NCI-H1092 treated with DMSO at 0.1 percent for 48 hours (cell line): ENCODE results near the gene B4GALNT2.
"Not testable (repeated sequence)": the region's sequence is repeated elsewhere in the genome, so short reads cannot be mapped to it uniquely, and the experiment has no call there.

Experiments
- DNase-seq: peaks from one replicate; lab custom pipeline; 2025; lab: John Stamatoyannopoulos, UW

The B4GALNT2 gene, protein sequence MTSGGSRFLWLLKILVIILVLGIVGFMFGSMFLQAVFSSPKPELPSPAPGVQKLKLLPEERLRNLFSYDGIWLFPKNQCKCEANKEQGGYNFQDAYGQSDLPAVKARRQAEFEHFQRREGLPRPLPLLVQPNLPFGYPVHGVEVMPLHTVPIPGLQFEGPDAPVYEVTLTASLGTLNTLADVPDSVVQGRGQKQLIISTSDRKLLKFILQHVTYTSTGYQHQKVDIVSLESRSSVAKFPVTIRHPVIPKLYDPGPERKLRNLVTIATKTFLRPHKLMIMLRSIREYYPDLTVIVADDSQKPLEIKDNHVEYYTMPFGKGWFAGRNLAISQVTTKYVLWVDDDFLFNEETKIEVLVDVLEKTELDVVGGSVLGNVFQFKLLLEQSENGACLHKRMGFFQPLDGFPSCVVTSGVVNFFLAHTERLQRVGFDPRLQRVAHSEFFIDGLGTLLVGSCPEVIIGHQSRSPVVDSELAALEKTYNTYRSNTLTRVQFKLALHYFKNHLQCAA

DNA sequence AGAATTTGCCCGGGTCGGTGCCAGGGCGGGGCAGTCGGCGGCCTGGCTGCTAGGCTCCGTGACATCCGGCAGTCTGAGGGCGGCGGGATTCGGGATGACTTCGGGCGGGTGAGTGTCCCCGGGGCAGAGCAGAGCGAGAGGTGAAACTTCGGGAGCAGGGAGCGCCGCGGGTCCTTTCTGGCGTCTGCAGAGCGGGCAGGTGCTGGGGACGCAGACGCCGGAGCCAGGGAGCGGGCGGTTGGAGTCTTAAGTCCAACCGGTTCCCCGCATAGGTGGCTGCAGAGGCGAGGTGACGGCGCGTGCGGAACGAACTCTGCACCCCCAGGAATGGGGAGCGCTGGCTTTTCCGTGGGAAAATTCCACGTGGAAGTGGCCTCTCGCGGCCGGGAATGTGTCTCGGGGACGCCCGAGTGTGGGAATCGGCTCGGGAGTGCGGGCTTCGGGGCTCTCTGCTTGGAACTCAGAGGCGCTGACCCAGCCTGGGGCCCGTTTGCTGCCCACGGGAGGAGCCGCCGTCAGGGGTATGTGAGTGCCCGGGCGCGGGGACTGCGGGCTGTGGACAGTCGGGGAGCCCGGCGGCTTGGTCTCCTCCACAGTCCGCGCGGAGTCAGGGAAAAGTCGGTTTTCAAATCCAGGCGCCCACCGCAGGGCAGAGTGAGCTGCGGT lies at the start of gene B4GALNT2:
TSS of gene B4GALNT2 (plus strand) at position 71 of the 666 bp plus-strand sequence. CDS start at position 95, 24 bp downstream.
- DNase-seq, result no peak

DNA sequence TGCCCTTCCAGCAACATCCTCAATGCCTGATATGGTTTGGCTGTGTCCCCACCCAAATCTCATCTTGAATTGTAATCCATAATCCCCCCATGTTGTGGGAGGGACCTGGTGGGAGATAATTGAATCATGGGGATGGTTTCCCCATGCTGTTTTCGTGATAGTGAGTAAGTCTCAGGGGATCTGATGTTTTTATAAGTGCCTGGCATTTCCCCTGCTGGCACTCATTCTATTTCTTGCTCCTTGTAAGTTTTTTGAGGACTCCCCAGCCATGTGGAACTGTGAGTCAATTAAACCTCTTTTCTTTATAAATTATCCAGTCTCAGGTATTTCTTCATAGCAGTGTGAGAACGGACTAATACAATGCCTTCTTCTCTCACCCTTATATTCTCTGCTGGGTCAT lies 47.5 kb upstream of the B4GALNT2 start:
- not testable (repeated sequence) for DNase-seq

DNA sequence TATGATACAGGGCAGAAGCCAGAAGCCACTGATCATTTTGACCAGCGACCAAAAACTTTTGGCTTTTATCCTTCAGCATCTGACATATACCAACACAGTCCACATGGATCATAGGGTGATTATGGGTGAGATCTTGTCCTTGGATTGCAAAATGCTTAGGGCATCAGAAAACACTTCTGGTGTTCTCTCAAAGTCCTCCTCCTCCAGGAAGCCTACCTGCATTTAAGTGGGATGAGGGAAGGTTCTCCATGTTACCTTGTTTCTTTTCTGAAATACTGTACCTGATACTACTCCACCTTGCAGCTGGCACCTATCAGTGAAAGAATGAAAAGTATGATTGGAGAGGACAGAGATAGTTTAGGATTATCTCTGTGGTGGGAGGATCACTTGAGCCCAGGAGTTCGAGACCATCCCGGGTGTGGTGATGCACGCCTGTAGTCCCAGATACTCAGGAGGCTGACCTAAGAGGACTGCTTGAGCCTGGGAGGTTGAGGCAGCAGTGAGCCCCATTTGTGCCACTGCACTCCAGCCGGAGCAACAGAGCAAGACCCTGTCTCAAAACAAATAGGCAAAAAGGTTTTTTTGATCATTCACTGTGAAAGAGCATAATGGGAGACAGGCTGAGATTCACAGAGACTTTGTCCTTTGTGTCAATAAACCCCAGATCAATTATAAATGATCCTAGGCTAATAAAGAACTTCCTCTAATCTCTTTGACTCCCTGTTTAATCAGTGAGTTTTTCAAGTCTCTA lies 46.8 kb upstream of the B4GALNT2 start:
- no peak for DNase-seq

DNA sequence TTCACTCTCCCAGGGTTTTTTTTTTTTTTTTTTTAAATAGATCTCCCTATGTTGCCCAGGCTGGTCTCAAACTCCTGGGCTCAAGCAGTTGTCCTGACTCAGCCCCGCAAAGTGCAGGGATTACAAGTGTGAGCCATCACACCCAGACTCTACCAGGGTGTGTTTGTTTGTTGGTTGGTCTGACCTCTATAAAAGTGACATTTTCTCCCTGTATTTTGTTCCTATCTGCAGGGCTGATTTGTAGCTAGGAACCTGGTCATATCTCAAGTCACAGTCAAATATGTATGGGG lies 46.3 kb upstream of the B4GALNT2 start:
- DNase-seq, result no peak

DNA sequence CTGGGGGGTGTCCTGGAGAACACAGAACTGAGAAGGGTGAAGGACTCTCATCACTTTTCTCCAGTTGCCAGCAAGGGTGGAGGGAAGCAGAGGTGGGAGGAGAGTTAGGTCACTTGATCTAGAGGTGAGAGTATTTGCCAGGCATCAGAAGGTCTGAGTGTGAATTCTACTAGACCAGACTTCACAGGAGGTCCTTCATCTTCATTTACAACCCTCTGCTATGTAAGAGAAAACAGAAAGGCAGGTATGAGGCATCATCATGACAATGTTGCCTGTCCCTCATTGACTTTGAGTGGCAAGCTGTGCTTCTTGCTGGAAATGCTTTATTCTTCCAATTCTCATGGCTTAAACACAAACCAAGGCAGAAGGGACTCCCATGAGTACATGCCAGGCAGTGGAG lies 45.9 kb upstream of the B4GALNT2 start:
- no peak for DNase-seq

DNA sequence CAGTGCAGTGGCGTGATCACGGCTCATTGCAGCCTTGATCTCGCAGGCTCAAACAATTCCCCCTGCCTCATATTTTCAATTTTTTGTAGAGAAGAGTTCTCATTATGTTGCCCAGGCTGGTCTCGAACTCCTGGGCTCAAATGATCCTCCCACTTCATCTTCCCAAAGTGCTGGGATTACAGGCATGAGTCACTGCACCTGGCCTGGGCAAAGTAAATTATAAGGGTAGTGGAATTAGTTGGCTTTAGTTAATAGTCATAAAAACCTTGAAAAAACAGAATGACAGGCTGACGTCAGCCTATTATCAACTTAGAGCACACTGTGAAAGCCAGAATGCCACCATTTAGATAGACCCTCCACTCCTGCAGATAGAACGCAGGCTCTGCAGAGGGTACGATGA lies 43.5 kb upstream of the B4GALNT2 start:
- DNase-seq, result no peak

DNA sequence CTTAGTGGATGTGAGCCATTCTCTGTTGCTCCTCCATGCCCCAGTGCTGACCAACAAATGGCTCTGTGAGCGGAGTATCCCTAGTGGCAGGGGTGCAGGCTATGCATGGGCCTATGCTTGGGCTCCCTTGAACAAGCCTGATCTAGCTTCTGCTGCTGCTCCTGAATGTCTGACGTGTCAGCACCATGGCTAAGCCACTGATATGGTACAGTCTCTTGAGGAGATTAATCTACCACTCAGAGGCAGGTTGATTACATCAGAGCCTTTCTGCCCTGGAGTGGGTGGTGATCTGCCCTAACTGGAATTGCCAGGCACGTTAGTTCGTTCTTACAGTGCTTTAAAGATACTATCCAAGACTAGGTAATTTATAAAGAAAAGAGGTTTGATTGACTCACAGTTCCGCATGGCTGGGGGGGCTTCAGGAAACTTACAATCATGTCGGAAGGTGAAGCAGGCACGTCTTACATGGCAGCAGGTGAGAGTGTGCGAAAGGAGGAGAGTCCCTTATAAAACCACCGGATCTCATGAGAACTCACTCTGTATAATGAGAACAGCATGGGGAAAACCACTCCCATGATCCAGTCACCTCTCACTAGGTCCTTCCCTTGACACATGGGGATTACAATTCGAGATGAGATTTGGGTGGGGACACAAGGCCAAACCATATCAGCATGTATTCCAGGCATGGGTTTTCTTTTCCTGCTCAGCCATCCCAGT lies 41.5 kb upstream of the B4GALNT2 start:
- DNase-seq, result no peak

DNA sequence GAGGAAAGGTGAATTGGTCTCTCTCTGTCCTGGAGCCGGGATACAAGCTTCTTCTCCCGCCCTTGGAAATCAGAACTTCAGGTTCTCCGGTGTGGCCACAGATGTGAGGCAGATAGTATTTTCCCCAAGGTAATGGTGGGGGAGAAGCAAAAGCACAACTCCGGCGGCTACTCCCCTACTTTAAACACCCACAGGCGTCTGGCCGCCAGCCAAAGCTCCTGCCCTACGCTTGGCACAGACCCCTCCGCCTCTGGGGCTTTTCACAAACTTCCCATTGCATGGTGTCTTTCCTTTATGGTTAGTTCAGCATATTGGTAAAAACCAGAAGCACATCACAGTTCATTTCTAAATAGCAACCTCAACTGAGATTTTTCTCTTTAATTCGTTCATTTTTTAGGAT lies 39.4 kb upstream of the B4GALNT2 start:
- DNase-seq, result no peak

DNA sequence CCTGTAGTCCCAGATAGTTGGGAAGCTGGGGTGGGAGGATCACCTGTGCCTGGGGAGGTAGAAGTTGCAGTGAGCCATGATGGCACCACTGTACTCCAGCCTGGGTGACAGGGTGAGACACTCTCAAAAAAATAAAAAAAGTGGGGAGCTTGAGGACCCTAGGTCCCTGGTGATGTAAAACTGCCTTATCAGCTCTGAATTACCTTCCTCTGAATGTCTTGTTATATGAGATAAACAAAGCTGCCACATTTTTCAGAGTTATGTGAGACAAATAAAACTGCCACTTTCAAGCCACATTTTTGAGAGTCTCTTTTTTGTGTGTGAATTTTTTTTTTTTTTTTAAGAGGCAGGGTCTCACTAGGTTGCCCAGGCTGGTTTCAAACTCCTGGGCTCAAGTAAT lies 32.0 kb upstream of the B4GALNT2 start:
- no peak for DNase-seq

DNA sequence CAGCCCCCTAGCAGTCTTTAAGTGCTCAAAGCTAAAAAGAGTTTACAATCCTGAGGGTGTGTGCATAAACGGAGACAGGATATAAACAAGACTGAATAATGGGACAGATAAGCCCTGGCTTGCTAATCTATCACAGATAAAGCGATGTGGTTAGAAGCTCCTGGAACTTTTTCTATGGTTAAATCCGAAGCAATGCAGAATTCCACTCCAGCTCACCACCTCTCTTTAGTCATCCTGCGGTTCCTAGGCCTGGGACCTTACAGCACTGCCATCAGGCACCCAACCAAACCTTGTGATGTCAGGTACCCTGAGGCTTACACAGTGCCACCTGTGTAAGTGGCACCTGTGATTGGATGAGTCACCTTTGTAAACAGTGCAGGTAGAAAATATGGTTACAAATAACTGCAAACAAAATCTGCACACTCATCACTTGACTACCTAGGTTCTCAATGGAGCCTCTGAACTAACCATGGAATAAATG lies 31.5 kb upstream of the B4GALNT2 start:
- no peak for DNase-seq

DNA sequence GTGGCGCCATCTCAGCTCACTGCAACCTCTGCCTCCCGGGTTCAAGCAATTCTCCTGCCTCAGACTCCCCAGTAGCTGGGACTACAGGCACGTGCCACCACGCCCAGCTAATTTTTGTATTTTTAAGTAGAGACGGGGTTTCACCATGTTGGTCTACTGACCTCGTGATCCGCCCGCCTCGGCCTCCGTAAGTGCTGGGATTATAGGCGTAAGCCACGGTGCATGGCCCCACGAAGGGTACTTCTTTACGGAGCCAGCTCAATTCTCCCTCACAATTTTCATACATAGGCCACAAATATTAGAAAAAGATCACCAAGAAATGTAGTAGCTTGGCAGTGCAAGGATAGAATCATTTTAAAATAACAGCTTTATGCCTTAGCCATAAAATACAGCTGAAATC lies 29.2 kb upstream of the B4GALNT2 start:
- DNase-seq, result not testable (repeated sequence)

DNA sequence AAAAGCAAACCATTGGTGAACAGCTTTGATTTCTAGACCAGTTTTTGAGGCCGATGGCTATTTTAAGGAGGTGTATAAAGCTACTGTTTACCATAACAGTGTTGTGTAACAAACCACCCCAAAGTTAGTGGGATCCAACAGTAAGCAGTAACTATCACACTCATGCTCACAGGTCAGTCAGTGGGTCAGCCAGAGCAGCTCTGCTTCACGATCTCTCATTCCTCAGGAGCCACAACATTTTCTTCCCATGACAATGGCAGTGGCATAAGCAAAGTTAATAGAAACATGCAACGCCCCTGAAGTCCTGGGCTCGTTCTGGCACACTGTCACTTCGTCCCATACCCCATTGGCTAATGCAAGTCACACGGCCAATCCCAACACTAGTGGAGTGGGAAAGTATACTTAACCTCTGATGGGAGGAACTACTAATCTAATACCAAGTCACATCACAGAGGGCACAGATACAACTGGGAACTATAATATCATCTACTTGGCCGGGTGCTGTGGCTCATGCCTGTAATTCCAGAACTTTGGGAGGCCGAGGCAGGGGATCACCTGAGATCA lies 28.0 kb upstream of the B4GALNT2 start:
- DNase-seq, result no peak

DNA sequence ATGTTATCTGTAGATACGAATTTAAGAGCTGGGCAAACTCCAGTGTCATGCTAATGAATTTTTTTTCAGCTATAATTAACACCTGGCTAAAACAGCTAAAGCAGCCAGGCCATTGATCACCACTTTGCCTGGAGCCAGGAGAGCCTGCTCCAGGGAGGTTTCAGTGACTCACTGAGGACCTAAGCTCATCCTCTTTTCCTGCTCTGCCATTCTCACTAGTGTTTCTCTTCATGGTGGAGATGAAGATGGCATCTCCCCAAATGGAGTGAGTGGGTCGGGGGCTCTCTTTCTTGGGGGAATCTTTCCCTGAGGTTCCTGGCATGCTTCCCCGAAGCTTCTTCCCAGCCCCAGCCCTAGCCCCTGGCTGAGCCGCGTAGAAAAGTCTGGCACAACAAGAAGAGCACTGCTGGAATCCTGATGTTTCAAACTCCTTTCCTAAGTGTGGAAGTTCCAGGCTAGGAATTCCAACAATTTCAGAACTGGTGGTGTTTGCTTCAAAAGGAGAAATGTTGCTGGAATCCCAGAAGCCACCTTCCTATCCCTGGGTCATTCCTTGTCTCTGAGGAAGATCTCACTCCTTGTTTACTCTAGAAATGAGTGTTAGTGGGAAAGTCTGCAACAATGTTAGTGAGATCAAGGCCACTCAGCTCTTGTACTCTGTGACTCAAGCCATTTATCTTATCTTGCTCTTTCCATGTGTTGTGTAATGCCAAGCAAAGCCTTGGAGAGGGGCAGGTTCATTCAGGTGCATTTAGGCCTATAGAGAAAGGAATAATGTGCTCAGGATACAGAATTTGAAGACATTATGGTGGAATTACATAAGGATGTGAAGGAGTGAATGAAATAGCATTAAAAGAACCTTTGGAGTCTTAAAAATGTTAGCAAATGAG lies 26.0 kb upstream of the B4GALNT2 start:
- DNase-seq, result no peak

DNA sequence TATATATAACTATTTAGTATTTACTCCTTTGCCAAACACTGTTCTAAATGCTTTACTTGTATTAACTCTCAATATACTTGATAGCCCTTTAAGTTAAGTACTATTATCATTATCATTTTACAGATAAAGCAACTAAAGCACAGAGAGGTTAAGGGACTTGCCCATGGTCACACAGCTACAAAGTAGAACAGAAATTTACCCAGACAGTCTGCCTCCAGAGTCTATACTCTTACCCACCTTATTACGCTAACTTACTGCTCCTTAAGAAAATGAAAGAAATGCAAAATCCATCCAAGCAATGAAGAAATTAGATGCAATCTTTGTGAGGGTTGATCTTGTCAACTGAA lies 25.4 kb upstream of the B4GALNT2 start:
- no peak for DNase-seq

DNA sequence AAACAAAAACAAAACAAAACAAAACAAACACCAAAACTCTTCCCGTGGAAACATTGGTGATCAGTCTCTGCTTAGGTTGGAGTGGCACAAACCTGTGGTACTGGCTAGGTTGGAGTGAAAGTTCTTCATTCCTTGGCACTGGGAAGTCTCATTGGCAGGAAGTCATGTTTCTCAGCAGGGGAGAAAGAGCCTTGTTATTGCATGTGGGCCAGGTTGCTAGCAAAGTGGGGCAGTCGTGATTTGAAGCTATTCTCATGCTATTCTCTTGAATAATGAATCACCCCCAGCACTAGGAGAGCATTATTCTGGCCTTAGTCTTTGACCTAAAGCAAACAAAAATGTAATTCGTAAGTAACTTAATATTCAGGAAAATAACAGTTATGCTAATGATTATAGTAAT lies 24.3 kb upstream of the B4GALNT2 start:
- DNase-seq, result no peak

DNA sequence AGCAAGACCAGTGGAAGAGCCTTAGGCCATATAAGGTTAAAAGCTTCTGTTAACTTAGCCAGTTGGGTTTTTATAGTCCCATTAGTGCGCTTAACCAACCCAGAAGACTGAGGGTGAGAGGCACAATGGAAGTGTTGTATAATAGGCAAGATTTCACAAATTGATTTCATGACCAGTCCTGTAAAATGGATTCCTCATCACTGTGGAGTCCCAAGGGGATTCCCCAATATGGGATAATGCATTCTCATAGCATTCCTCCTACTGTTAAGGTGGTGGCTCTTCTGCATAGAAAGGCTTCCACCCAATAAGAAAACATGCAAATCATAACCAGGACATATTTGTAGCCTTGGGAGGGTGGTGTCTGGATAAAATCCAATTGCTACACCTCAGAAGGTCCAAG lies 22.1 kb upstream of the B4GALNT2 start:
- DNase-seq, result no peak

DNA sequence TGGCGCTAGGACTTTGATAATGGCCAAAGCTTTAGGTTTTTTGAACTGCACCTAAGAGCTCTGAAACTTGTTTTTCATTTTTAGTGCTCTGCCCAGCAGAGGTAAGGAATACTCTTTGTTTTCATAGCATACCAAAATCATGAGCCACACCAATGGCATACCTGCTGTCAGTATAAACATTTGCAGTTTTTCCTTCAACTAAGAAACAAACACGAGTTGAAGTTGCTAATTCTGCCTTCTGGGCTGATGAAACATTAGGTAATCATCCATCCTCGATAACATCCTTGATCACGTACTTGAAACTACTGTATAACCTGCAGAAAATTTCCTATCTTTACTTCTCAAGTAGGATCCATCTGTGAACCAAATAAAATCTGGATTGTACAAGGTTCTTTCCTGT lies 20.6 kb upstream of the B4GALNT2 start:
- no peak for DNase-seq

DNA sequence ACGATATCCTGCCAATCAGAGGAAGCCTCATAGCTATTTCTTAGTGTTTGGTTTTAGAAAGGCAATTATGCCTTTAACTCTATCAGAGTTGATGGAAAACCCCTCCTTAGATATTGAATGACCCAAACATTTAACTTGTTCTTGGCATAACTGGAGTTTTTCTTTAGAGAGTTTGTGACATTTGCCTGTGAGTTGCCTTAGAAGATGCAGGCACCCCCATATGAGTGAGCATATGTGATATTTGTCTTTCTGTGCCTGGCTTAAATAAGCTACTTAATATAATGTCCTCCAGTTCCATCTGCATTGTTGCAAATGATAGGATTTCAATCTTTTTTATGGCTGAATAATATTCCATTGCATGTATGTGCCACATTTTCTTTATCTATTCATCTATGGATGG lies 19.6 kb upstream of the B4GALNT2 start:
- no peak for DNase-seq

DNA sequence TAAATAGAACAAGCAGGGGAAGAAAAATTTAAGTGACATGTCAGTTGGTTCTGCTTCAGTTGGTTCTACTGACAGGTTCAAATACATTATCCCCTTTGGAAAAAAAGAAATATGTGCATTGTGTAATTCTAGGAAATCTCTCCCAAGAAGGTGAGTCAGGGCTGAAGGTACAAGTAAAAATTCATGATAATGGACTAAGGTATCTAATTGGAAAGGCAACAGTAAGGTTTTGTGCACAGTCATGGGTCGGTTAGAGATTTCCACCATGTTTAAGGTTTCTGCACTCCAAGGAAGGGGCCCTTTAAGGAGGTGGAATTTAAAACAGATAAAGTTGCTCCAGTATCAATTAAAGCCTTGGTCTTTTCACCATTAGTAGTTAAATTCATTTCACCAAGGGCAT lies 17.9 kb upstream of the B4GALNT2 start:
- no peak for DNase-seq

DNA sequence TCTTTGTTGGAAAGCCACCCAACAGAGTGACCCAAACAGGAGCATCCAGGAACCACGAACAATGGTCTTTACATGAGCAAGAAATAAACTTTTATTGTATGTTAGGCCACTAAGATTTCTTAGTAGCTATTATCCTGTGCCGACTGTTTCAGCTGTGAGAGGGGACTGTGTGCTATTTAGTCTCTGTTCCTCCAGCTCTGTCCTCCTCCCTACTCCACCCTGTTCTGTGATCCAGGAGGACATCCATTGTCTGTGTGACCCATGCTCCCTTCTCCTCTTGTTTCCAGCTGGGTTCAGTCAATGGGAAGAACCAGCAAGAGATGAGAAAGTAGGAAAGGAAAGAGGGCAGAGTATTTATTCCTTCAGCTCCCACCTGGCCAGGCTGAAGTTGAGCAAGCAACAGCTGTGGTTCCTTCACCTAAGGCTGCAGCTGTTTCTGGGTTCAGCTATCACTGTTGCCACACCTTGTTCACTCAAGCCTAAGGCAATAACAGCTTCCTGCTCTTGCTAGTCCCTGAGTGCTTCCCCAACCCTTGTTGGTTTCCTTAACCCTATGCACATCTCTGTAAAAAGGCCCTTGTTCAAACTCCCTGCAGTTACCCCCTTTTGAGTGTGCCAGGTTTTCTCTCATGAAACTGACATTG lies 14.9 kb upstream of the B4GALNT2 start:
- no peak for DNase-seq
